ENCODE measurements around the gene OSBPL6. TPM values are rescaled to one million over a fixed set of nuclear protein-coding genes. Genes with fewer than 3 reads are reported as not detected.
A peak's percentile ranks its signal among the peaks of the same experiment; 100 is the strongest.

OSBPL6 gene
- total and polyA plus RNA-seq, 9 of the 15 experiments (the other 6 are each of a cell fraction or from before 2014, with no cell fraction given), result 3.4 to 12.7 (median 9.3) TPM

GRCh38 chr2:178428396-178428806 is 234.1 kb downstream of the OSBPL6 start (continued):
- TF ChIP-seq KLF6 (CRISPR knock-in tag; IDR thresholded peaks at IDR 0.05; ENCODE audit: borderline replicate concordance) (no peak), DMBX1 (CRISPR knock-in tag; IDR thresholded peaks at IDR 0.05; ENCODE audit: borderline replicate concordance) (no peak), NCOA6 (IDR thresholded peaks at IDR 0.05) (no peak), E2F3 (CRISPR knock-in tag; IDR thresholded peaks at IDR 0.05) (no peak), CBFA2T3 (IDR thresholded peaks at IDR 0.05) (no peak), RUNX1 (IDR thresholded peaks at IDR 0.05; ENCODE audit: low read depth) (no peak), BMI1 (IDR thresholded peaks at IDR 0.05; ENCODE audit: low read length) (no peak), RNF2 (IDR thresholded peaks at IDR 0.05) (peak; percentile 33; the same call in 1 of the 2 replicates), ZNF583 (CRISPR knock-in tag; IDR thresholded peaks at IDR 0.05) (no peak), HDAC1 (IDR thresholded peaks at IDR 0.05) (no peak), ZBTB8A (IDR thresholded peaks at IDR 0.05; ENCODE audit: partially characterized antibody) (no peak), HMGN3 (IDR thresholded peaks at IDR 0.05; ENCODE audit: borderline replicate concordance, extremely low read depth, insufficient read length, low read depth, low read length) (no peak), SNIP1 (IDR thresholded peaks at IDR 0.05; ENCODE audit: low read depth) (no peak), SMARCA5 (IDR thresholded peaks at IDR 0.05) (no peak), RBM15 (IDR thresholded peaks at IDR 0.05; ENCODE audit: insufficient read depth, low read length) (no peak), HNRNPK (IDR thresholded peaks at IDR 0.05; ENCODE audit: low read depth, low read length, poor library complexity, severe bottlenecking) (no peak), HDGF (IDR thresholded peaks at IDR 0.05) (no peak), OTX1 (CRISPR knock-in tag; IDR thresholded peaks at IDR 0.05) (no peak), XRCC4 (IDR thresholded peaks at IDR 0.05; ENCODE audit: extremely low read depth, insufficient read depth, insufficient read length) (no peak), GTF2A2 (tag; IDR thresholded peaks at IDR 0.05) (no peak), PHB (CRISPR knock-in tag; IDR thresholded peaks at IDR 0.05) (no peak), NFIC (IDR thresholded peaks at IDR 0.05) (no peak), KDM5B (IDR thresholded peaks at IDR 0.05; ENCODE audit: insufficient replicate concordance, low read depth, low read length) (no peak), CGGBP1 (CRISPR knock-in tag; IDR thresholded peaks at IDR 0.05) (no peak), SNRNP70 (optimal IDR thresholded peaks at IDR 0.05; ENCODE audit: low read depth, low read length) (no peak), CEBPG (CRISPR knock-in tag; IDR thresholded peaks at IDR 0.05) (no peak), CEBPG (tag; conservative IDR thresholded peaks at IDR 0.05 in 1 of 2, IDR thresholded peaks at IDR 0.05 in 1 of 2) (no peak), ZNF133 (CRISPR knock-in tag; IDR thresholded peaks at IDR 0.05) (no peak), ZNF253 (CRISPR knock-in tag; conservative IDR thresholded peaks at IDR 0.05) (no peak), TFE3 (CRISPR knock-in tag; IDR thresholded peaks at IDR 0.05) (no peak), PML (IDR thresholded peaks at IDR 0.05; ENCODE audit: low read length) (no peak), MLX (CRISPR knock-in tag; conservative IDR thresholded peaks at IDR 0.05) (no peak), CHD2 (IDR thresholded peaks at IDR 0.05; ENCODE audit: low read depth, low read length) (no peak)
